Epithelial cell of esophagus (primary cell): ENCODE data around the gene ZGPAT.

Source experiments
- DNase-seq: peaks from one replicate; pipeline ENCODE4 v3.0.0; 2010; ENCODE audit warnings: low read depth
- H3K4me3 ChIP-seq: 2 replicates; pipeline ENCODE4 v1.5.1; 2011; ENCODE audit warnings: mild to moderate bottlenecking, low read length, control low read depth
- TF ChIP-seq, protein P1 (sequence below): IDR thresholded peaks from 2 replicates; pipeline ENCODE4 v1.5.1; 2011; ENCODE audit warnings: low read depth, mild to moderate bottlenecking, low read length, control low read depth, inconsistent platforms; ENCODE audit not compliant: insufficient read depth; ENCODE audit errors: missing control alignments

The ZGPAT gene

GRCh38 chr20:63679799-63680305 lies 28.0 kb upstream of the ZGPAT start:
- DNase-seq, result no peak
- H3K4me3 ChIP-seq, result no peak overlapping the region
- TF ChIP-seq, protein P1, sequence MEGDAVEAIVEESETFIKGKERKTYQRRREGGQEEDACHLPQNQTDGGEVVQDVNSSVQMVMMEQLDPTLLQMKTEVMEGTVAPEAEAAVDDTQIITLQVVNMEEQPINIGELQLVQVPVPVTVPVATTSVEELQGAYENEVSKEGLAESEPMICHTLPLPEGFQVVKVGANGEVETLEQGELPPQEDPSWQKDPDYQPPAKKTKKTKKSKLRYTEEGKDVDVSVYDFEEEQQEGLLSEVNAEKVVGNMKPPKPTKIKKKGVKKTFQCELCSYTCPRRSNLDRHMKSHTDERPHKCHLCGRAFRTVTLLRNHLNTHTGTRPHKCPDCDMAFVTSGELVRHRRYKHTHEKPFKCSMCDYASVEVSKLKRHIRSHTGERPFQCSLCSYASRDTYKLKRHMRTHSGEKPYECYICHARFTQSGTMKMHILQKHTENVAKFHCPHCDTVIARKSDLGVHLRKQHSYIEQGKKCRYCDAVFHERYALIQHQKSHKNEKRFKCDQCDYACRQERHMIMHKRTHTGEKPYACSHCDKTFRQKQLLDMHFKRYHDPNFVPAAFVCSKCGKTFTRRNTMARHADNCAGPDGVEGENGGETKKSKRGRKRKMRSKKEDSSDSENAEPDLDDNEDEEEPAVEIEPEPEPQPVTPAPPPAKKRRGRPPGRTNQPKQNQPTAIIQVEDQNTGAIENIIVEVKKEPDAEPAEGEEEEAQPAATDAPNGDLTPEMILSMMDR, result no peak

DNA sequence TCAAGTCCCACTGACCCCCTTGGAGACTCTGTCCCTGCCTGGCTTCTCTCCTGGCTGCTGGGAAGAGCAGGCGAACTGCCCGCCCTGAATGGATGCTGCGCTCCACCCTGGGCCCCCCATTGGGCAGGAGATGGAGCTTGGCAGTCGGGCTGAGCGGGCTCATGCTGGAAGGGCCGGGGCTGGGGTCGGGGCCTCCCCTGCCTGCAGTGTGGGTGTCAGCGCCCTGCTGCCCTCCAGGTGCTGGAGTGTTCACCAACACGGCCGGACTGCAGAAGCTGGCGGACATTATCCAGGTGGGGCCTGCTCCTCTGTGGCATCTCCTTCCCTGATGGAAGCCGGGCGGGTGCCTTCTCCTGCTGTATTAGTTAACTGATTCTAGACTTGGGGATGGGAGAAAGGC lies 27.4 kb upstream of the ZGPAT start:
- no peak overlapping the region for H3K4me3 ChIP-seq
- TF ChIP-seq, protein P1, result no peak
- DNase-seq, result no peak

- TF ChIP-seq, protein P1, result no peak
- DNase-seq, result no peak
- no peak overlapping the region for H3K4me3 ChIP-seq
Observed at GRCh38 chr20:63680857-63681608, 26.8 kb upstream of the ZGPAT start.

- TF ChIP-seq, protein P1, result no peak
- H3K4me3 ChIP-seq, result no peak overlapping the region
- DNase-seq, result no peak
Observed at GRCh38 chr20:63681609-63682142, 26.2 kb upstream of the ZGPAT start.

DNA sequence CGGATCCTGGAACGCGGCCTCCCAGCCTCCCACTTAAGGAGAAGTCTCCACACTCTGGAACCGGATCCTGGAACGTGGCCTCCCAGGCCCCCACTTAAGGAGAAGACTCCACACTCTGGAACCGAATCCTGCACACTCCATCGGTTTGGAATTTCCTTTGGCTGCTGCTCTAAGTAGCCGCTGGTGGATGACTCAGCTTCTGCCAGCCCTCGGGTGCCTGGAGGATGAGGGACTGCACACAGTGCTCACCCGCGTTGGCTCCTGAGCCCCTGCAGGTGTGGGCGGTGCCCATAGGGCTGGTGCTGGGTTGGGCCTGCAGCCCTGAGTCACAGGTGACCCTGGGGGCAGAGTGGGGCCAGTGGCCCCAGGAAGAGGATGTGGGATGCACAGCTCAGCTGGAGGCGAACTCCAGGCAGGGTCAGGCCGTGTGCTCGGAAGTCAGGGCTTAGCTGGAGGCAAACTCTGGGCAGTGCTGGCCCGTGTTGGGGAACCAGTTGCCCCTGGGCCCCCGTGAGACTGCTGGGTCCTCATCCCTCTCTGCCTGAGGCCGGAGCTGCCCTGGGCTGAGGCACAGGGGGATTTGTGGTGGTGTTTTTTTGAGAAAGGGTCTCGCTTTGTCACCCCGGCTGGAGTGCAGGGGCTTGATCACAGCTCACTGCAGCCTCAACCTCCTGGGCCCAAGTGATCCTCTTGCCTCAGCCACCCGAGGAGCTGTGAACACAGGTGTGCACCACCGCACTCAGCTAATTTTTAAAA lies 25.3 kb upstream of the ZGPAT start:
- DNase-seq, result peak; percentile 97
- TF ChIP-seq, protein P1, result no peak
- no peak overlapping the region for H3K4me3 ChIP-seq

DNA sequence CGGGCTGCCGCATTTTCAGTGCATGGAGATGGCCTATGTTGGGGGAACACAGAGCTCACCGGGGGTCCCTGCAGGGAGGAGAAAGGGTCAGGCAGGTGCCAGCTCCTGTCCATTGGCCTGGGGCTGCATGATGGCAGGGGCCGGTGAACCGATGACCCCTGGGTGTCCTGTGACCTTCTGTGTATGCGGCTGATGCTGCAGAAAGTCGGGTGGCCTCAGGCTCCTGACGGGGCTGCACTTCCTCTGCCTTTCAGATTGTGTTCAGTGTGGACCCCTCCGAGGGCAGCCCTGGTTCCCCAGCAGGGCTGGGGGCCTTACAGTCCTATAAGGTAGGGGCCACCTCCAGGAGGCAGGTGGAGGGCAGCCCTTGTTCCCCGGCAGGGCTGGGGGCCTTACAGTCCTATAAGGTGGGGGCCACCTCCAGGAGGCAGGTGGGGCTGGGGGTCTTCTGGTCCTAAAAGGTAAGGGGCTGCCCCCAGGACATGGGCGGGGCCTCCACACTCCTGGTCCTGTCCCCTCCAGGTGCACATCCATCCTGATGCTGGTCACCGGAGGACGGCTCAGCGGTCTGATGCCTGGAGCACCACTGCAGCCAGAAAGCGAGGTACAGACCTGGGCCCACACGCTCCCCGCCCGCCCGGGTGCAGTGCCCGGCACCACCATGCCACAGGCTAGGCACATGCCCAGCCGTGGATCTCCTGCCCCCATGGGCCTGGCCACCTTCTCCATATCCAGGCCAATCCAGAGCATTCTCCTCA lies 22.4 kb upstream of the ZGPAT start:
- TF ChIP-seq, protein P1, result no peak
- H3K4me3 ChIP-seq, result no peak overlapping the region
- DNase-seq, result no peak
